Stimulated activated CD8-positive, alpha-beta memory T cell treated with anti-CD3 and anti-CD28 coated beads, Interleukin-15, amount 100 ng/mL, for 4 hours (primary cell): ENCODE measurements around the gene TAS1R3.

Experiments
- DNase-seq, 2 donors: peaks; one replicate each; pipeline ENCODE4 v3.0.0-alpha.2; 2020; ENCODE audit warnings: low read depth in 2 of 2

The TAS1R3 gene

GRCh38 chr1:1295154-1295923 is 35.7 kb upstream of the TAS1R3 start:
- no peak for DNase-seq

DNA sequence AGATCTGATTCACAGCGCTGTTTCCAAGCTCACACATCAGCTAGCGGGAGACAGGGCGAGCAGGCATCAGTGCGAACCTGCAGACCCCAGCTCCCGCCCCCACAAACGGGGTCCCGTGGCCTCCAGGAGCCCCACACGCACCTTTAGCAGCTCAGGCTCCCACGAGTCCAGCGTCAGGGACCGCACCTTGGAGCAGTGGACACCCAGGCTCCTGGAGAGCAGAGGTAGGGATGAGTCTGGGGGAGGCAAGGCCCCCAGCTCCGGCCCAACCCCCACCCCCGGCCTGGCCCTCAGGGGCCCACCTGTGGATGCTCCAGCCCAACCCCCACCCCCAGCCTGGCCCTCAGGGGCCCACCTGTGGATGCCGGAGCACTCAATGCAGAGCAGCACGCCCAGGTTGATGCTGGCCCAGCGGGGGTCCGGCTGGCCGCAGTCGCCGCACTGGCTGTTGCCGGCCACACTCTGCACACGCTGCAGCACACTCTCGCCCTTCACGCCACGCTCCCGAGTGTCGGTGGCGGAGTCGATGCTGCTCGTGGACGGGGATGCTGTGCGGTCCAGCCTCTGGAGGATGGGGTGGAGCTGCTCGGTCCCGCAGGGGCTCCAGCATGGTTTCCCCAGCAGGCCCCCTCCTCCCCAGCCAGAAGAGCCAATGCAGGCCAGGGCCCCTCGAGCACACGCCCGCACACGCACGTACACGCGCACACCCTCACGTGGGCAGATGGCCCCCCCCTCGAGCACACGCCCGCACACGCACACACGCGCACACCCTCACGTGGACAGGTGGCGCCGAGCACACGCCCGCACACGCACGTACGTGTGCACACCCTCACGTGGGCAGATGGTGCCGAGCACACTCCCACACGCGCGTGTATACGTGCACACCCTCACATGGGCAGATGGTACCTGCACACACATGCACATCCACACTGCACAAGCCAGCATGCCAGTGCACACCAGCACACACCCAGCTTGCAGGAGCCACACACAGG is 34.7 kb upstream of the TAS1R3 start:
- DNase-seq = no peak

- DNase-seq = no peak
Observed at GRCh38 chr1:1297802-1298424, 33.2 kb upstream of the TAS1R3 start.

- DNase-seq = no peak
Observed at GRCh38 chr1:1298861-1299685, 32.0 kb upstream of the TAS1R3 start.

GRCh38 chr1:1299686-1300351 is 31.3 kb upstream of the TAS1R3 start:
- no peak for DNase-seq

- no peak for DNase-seq
Observed at GRCh38 chr1:1300352-1300739, 30.7 kb upstream of the TAS1R3 start.

DNA sequence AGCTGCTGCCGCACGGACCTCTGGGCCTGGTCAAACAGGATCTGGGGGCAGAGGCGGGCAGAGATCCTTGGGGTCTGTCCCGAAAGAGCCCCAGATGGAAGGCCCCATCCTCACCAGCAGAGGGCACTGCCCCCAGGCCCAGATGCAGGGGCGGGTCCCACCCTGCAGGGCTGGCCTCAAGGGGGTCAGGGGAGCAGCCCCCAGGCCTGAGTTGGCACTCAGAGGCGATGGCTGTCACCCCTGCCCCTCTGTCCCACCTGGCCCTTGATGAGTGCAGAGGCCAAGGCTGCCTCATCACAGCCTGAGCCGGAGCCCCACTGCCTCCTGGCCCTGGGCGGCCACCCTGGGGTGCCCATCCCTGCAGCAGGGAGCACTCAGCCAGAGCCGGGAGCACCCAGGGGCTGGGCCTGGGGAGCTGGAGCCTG is 29.1 kb upstream of the TAS1R3 start:
- DNase-seq = no peak

GRCh38 chr1:1302951-1303509 is 28.1 kb upstream of the TAS1R3 start:
- DNase-seq = no peak

GRCh38 chr1:1303736-1304135 is 27.3 kb upstream of the TAS1R3 start:
- no peak for DNase-seq

DNA sequence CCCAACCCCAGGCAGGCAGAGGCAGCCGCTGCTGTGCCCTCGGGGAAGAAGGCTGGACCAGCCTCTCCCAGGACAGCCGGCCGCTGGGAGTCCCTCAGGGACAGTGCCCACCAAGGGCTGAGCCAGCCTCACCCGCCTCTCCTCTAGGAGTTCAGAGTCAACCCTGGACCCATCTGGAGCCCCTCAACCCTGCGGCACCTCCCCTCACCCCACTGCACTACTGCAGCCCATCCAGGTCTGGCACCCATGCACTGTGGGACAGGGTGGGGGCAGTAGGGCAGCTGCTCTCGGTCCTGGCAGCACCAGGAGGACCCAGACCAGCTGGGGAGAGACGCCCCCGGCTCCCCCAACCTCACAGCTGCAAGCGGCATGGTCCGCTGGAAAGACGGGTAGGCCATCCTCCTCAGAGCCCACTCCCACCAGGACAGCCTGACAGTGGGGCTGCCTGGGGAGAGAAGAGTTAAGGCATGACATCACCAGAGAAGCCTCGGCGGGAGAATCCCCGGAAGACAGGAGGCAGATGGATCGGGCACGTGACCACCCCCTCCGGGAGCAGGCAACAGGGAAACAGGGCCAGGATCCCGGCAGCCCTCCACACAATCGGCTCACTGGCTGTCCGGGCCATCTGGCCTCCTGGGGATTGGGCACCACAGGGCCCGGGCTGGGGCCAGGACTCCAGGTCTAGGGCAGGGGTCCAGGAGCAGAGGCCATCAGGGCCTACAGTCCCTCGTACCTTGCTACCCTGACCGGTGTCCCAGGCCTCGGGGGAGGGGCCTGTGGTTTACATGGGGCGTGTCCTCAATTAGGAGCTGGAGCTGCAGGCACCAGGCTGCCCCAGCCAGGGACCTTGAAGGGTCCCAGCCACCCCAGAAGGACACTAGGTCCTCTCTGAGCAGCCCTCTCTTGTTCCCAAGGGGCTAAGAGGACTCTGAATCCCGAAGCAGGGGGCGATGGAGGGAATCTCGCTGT is 26.5 kb upstream of the TAS1R3 start:
- no peak for DNase-seq

GRCh38 chr1:1305300-1306069 is 25.6 kb upstream of the TAS1R3 start:
- DNase-seq = peak; percentile 66 to 67

GRCh38 chr1:1306070-1306660 is 24.9 kb upstream of the TAS1R3 start:
- no peak for DNase-seq

DNA sequence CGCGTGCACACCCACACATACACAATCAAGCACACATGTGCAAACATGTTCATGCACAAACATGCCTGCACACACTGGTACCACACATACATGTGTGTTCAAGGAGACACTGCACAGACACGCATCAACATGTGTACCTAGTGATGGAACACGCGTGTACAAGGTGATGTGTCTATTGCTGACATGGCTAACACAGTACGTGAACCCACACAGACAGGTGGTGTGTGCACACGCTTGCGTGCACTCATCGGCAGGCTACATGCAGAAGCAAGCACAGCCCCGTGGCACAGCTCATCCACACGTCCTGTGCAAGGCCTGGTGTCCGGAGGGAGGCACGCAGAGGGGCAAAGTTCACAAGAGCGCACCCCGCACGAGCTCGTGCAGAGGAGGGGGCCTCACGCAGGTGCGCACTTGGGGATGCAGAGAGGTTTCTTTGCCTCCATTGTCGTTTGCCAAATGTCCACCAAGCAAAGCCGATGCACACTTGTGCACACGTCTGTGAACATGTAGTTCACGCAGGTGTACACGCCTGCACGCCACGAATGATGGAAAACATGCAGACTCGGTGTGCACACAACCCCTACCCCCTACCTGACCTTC is 24.3 kb upstream of the TAS1R3 start:
- DNase-seq = no peak

- no peak for DNase-seq
Observed at GRCh38 chr1:1307261-1307922, 23.7 kb upstream of the TAS1R3 start.

GRCh38 chr1:1307923-1308755 is 22.9 kb upstream of the TAS1R3 start, which contains the start of the genes ACAP3 and PUSL1:
Gene ACAP3, minus strand, starts transcription at chr1:1307930. Its CDS starts 115 bp downstream, at chr1:1307815.
Gene PUSL1, plus strand, starts transcription at chr1:1308597. Its CDS starts 47 bp downstream, at chr1:1308644.
- DNase-seq = peak; percentile 73 to 82

DNA sequence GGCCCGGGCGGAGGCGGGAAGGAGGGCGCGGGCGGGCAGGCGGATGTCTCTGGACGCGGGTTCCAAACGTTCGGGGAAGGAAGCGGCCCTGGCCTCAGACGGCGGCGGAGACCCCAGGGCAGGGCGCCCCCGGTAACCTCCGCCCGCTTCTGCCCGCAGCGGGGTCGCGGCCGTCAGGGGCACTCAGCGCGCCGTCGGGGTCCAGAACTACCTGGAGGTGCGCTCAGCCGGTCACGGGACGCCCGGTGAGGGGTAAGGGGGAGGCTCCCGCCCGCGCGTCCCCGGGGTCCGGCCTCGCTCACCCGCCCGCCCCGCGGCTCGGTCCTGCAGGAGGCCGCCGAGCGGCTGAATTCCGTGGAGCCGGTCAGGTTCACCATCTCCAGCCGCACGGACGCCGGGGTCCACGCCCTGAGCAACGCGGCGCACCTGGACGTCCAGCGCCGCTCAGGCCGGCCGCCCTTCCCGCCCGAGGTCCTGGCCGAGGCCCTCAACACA is 22.3 kb upstream of the TAS1R3 start:
- DNase-seq = no peak
